ENCODE measurements around the gene FGFR4.

GRCh38 chr5:177043114-177043513 lies 43.6 kb upstream of the FGFR4 start:
- TF ChIP-seq CTCF (conservative IDR thresholded peaks at IDR 0.05), result no peak
- TF ChIP-seq ZFX (IDR thresholded peaks at IDR 0.05), result no peak

All from C4-2B (cell line).